NB4 (cell line): ENCODE measurements around the gene FAM20A.

Source experiments
- CTCF ChIP-seq: IDR thresholded peaks from one replicate; pipeline ENCODE4 v1.5.1; 2012; ENCODE audit warnings: low read depth, low read length
- MYC ChIP-seq: IDR thresholded peaks from 2 replicates; pipeline ENCODE4 v1.6.1; 2011; ENCODE audit warnings: low read depth, low read length
- POLR2A ChIP-seq: IDR thresholded peaks from 2 replicates; pipeline ENCODE4 v1.6.1; 2011; ENCODE audit warnings: mild to moderate bottlenecking; ENCODE audit not compliant: insufficient read length; ENCODE audit errors: extremely low read depth

GRCh38 chr17:68612209-68612922, 11.2 kb upstream of the FAM20A start:
- TF ChIP-seq CTCF, result no peak
- no peak for TF ChIP-seq POLR2A
- TF ChIP-seq MYC, result no peak
